Activated naive CD4-positive, alpha-beta T cell treated with anti-CD3 and anti-CD28 coated beads, Interleukin-2, amount 50 U/mL, for 72 hours (primary cell): ENCODE results near the gene TEF. TPM values are rescaled to one million over a fixed set of nuclear protein-coding genes. Genes with fewer than 3 reads are reported as not detected.
"Not testable (repeated sequence)": the region's sequence is repeated elsewhere in the genome, so short reads cannot be mapped to it uniquely, and the experiment has no call there.

Source experiments
- ATAC-seq, 2 donors: fragments of 150-1000 bp; cut with Tn5 transposase; 2 replicates each; pipeline ENCODE4 v1.10.0; 2021; ENCODE audit warnings: mild to moderate bottlenecking in 2 of 2, moderate library complexity in 2 of 2
- DNase-seq, 2 donors: peaks; one replicate each; pipeline ENCODE4 v3.0.0; 2021 to 2022; ENCODE audit warnings: low spot score in 2 of 2
- H3K27ac Mint-ChIP-seq, 2 donors: one replicate each; pipeline ENCODE4 v1.8.0; 2022; ENCODE audit warnings: mild to moderate bottlenecking in 2 of 2, mixed read lengths in 2 of 2
- H3K36me3 Mint-ChIP-seq, 2 donors: one replicate each; pipeline ENCODE4 v1.8.0; 2022; ENCODE audit warnings: mixed read lengths in 2 of 2
- H3K9me3 Mint-ChIP-seq, 2 donors: one replicate each; pipeline ENCODE4 v1.8.0; 2022; ENCODE audit warnings: mixed read lengths in 2 of 2
- total RNA-seq, 2 donors: library from RNA; stranded (reverse); gene quantifications; one replicate each; pipeline ENCODE4 v1.2.3, GENCODE V29; 2022

Gene TEF
- total RNA-seq, 2 donors from 2014 or later: 1.9 to 15.8 TPM

DNA sequence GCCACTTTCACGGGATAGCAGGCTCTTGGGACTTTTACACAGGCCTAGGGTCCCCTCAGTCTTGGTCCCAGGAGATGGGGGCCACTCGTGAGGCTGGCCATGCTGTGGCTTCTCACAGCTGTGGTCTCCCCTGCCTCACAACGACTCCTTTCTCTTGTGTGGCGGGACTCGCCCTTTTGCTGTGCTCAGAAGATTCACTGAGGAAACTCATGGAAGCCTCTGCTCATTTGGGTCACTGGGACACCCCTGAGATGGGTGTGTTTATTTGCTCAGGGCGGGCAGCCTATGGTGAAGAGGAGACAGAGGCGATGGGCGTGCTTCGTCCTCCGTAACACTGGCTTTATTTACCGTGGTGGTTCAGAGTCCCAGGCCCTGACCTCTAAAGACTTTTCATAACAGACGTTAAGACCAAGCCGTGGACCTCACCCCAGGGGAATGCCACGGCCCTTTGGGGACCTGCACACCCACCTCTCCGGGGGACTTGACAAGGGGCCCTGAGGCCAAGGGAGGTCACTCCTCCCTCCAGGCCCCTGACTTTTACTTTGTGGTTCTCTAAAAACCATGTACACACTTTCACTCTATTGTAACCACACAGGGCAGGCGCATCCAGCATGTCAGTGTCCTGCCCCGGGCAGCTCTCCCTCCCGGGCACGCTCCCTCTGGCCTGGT is 15.5 kb downstream of the TEF start:
- no peak for ATAC-seq

DNA sequence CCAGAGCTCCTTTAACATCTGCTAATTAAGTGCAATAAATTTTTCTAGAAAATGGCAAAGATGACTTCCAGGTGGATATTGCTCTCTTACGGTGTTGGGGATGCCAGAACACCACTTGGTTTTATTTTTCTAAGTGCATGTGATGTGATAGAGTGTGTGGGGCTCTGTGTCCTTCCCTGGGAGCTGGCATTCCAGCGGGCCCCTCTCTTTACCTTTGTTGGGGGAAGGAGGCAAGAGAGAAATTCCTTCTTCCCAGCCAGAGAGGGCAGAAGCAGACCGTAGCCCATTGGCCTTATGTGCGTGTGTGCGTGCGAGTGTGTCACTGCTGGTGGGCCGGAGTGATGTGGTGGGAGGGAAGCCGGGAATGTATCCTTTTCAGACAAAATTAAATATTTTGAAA is 17.2 kb downstream of the TEF start:
- ATAC-seq (no peak), DNase-seq (no peak)
- Mint-ChIP-seq H3K9me3 (no peaks in the 10 kb centered on the region), H3K27ac (no peak overlapping the region), H3K36me3 (no peaks in the 10 kb centered on the region)

More for the DNA sequence above, 15.5 kb downstream of the TEF start:
- no peak for DNase-seq
- H3K36me3 Mint-ChIP-seq: no peaks in the 10 kb centered on the region
- peak overlapping the region in 1 of 2 donors; percentile 44 for H3K27ac Mint-ChIP-seq
- H3K9me3 Mint-ChIP-seq: no peaks in the 10 kb centered on the region

DNA sequence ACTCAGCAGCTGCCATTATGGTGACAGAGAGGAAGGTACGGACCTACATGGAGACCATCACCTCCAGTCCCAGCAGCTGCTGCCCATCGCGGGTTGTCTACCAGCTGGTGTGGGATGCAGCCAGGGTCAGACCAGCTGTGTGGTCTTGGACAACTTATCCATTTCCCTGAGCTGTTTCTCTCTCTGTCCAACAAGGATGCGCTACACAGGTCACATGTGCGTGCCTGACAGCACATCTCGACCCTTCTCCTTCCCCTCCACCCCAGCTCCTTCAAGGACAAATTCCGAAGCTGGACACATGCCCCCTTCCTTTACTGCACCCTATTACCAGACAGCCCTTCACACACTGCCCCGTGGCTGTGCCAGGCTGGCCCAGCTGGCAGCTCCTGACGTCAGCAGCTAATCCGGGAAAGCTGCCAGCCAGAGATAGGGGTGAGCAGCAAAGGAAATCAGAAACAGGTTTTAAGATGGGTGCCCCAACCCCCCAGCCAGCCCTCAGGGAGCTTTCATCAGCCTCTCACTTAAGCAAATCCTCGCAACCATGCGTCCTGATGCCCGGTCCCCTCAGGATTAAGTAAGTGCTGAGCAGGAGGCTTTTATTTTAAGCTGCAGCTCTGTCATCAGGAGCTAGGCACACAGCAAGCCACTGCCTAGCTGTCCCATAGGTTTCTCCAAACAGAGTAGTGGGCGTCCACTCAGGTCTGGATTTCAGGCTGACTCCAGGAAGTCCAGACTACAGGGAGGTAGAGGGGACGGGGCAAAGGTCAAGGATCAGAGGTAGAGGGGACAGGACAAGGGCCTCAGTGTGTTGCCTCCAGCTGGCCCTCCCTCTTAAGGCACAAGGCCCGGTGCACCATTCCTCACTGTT is 20.3 kb downstream of the TEF start:
- Mint-ChIP-seq H3K9me3 (no peaks in the 10 kb centered on the region), H3K27ac (no peak overlapping the region), H3K36me3 (no peaks in the 10 kb centered on the region)
- no peak for DNase-seq
- no peak for ATAC-seq

DNA sequence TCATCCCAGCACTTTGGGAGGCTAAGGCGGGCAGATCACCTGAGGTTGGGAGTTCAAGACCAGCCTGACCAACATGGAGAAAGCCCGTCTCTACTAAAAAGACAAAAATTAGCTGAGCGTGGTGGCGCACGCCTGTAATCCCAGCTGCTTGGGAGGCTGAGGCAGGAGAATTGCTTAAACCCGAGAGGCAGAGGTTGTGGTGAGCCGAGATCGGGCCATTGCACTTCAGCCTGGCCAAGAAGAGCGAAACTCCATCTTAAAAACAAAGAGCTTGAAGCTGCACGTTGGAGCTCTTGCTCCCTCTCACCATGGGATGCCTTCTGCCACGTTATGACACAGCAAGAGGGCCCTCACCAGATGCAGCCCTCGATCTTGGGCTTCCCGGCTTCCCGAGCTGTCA is 21.1 kb downstream of the TEF start:
- DNase-seq, H3K27ac Mint-ChIP-seq, H3K36me3 Mint-ChIP-seq, H3K9me3 Mint-ChIP-seq, ATAC-seq: not testable (repeated sequence)

DNA sequence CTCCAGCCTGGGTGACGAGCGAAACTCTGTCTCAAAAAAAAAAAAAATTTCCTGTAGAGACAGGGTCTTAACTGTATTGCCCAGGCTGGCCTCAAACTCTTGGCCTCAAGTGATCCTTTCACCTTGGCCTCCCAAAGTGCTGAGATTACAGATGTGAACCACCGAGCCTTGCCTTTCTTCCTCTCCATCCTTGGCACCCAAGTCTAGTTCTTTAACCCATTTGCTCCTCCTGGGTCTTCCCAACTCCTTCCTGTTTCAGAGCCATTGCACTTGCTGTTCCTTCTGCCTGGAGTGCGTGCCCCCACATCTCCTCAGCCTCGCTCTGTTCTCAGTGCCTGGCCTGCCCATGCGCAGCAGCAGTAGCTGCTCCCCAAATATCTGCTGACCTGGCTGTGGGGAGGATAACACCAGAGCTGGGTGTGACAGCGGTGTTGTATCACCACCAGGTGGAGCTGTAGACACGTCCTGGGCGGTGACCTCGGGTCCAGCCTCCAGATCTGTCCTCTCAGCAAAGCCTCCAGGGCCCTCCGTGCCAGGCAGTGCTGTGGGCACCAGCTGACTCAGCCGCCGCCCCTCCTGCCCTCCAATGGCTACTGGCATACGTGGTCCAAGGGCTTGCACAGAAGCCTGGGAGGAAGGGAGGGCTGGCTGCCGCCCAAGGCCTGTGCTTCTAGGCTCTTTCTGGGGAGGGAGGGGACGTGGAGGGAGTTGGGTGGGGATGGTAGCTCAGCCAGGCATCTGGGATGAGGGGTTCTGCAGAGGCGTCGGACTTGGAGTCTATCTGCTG is 22.0 kb downstream of the TEF start:
- Mint-ChIP-seq H3K9me3 (no peaks in the 10 kb centered on the region), H3K36me3 (no peaks in the 10 kb centered on the region), H3K27ac (no peak overlapping the region)
- ATAC-seq (peak; percentile 100), DNase-seq (peak; percentile 89)

DNA sequence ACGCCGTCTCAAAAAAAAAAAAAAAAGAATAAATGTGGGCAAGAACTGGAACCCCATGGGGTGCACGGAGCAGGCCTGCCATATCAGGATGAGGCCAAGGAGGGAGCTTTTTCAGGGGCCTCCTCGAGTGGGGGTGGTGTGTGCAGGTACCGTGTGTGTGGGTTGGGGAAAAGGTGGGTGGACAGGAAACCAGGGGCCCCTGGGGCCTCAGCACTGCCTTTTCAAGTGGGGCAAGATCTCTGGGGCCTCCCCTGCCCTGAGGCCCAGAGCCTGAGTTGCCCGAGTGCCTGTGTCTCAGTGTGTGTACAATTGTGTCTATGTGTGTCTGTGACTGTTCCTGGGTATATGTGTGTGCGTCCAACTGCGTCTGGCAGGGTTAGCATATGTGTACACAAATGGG is 23.8 kb downstream of the TEF start:
- peak in 1 of 2 donors; percentile 17 for DNase-seq
- no peak for ATAC-seq
- Mint-ChIP-seq H3K27ac (no peak overlapping the region), H3K36me3 (no peaks in the 10 kb centered on the region), H3K9me3 (no peaks in the 10 kb centered on the region)

DNA sequence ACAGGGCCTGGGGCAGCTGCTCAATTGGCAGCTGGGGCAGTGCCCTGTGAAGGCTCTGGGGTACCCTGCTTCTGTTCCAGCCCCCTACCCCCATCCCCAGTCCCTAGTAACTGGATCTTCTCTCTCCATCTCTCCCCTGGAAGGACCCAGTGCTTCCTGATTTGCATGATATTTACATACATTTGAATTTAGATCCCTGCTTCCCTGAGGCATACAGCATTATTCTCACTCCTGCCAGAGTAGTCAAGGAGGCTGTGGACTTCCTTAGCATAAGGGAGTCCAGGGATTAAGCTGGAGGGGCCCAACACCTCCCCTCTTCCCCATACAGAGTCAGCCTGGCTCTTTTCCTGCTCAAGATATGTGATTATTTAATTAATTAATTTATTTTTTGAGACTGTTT is 24.7 kb downstream of the TEF start:
- no peak for ATAC-seq
- Mint-ChIP-seq H3K9me3 (no peaks in the 10 kb centered on the region), H3K36me3 (no peaks in the 10 kb centered on the region), H3K27ac (no peak overlapping the region)
- DNase-seq: no peak

DNA sequence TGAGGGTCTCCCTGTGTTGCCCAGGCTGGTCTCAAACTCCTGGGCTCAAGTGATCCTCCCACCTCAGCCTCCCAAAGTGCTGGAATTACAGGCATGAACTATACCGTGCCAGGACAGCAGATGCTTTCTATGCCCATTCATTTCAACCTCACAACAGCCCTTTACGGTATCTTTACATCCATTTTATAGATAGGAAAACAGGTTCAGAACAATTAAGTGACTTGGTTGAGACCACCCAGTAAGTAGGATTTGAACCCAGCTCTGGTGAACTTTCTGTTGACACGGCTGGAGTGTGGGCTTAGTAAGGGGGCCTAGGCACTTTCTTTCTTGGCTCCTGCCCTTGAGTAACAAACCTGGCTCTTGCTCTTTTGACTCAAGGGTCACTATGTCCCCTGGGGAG is 25.7 kb downstream of the TEF start:
- no peak for DNase-seq
- Mint-ChIP-seq H3K9me3 (no peaks in the 10 kb centered on the region), H3K36me3 (no peaks in the 10 kb centered on the region), H3K27ac (peak overlapping the region in 1 of 2 donors; percentile 29)
- ATAC-seq: no peak

DNA sequence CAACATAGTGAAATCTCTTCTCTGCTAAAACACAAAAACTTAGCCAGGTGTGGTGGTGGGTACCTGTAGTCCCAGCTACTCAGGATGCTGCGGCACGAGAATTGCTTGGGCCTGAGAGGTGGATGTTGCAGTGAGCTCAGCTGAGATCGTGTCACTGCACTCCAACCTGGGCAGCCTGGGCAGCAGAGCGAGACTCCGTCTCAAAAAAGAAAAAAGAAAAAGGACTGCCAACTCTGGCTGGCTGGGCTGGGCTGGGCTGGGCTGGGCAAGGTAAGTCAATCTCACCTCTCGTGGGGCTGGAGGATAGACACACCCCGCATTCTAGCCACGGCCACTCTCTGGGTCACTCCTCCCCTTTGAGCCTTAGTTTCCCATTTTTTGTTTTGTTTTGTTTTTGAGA is 26.9 kb downstream of the TEF start:
- Mint-ChIP-seq H3K27ac (no peak overlapping the region), H3K9me3 (no peaks in the 10 kb centered on the region), H3K36me3 (no peaks in the 10 kb centered on the region)
- no peak for ATAC-seq
- DNase-seq: no peak

DNA sequence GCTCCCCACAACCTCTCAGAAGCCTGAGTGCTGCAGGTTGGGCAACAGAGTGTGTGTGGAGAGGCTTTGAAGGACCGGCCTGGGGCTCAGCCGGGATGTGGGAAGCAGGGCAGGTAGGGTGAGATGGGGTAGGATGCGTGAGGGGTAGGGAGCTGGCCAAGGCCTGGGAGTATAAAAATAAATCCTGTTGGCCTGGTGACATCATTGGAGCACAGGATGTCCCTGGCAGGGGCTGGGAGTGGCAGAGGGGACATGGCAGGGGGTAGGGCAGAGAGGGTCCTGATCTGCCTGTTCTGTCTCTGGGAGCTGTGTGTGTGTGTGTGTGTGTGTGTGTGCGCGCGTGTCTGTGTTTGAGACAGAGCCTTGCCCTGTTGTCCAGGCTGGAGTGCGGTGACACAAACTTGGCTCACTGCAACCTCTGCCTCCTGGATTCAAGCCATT is 28.6 kb downstream of the TEF start:
- H3K9me3 Mint-ChIP-seq: no peaks in the 10 kb centered on the region
- no peak for ATAC-seq
- no peak for DNase-seq
- H3K27ac Mint-ChIP-seq: peak overlapping the region in 1 of 2 donors; percentile 99
- peaks cover 11% of the 10 kb centered on the region in 2 donors for H3K36me3 Mint-ChIP-seq

DNA sequence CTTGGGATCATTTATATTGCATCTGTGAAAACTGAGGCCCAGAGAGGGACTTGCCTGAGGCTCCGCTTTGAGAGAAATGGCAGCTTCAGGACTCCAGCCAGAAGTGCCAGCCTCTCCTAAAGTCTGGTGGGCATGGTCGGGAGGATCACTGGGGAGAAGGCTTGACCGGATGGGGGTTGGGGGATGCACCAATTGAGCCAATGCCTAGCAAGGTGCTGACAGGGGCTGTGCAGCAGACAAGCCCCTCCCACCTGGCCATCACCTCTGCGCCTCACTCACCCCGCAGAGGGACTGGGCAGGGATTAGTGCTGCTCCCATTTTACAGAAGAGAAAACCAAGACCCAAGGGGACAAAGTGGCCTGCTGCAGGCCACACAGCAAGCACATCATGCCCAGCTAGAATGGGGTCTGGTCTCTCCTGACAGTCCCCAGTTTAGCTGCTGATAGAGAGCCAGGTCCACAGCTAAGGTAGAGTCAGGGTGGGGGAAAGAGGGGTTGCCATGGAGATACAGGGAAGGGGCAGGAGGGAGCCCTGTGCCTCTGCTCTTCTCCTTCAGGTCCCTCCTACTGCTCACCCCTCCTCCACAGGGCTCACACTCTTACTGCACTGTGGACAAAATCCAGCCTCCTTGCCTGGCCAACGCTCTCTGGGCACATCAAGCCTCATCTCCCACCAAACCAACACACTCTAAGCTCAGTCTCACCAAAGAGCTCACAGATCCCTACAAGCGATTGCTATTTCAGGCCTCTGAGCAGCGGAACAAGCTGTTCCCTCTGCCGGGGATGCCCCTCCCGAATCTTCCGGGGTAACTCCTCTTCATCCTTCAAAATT is 29.5 kb downstream of the TEF start:
- no peak for DNase-seq
- Mint-ChIP-seq H3K9me3 (no peaks in the 10 kb centered on the region), H3K36me3 (peaks cover 11% of the 10 kb centered on the region in 2 donors), H3K27ac (peak overlapping the region; percentile 87 to 99)
- no peak for ATAC-seq

DNA sequence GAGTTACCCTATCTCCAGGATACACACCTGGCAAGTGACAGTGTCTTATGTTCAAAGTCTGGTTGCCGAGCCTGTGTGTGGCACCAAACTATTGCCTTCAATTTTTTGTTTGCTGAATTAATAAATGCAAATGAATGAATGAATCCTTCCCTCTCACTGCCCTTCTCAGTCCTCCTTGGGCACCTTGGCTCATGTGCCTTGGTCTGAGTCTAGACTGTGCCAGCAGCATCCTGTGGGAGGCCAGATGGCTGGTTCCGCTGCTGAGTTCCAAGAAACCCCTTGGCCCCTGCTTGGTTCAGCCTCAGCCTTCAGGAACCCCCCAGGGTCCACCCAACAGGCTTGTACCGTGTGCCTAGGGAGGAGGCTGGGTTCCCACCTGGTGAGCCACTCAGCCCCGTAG is 33.8 kb downstream of the TEF start:
- no peaks in the 10 kb centered on the region for H3K9me3 Mint-ChIP-seq
- H3K27ac Mint-ChIP-seq: peak overlapping the region in 1 of 2 donors; percentile 99
- H3K36me3 Mint-ChIP-seq: peaks cover 11% of the 10 kb centered on the region in 2 donors
- DNase-seq: no peak
- ATAC-seq: no peak

DNA sequence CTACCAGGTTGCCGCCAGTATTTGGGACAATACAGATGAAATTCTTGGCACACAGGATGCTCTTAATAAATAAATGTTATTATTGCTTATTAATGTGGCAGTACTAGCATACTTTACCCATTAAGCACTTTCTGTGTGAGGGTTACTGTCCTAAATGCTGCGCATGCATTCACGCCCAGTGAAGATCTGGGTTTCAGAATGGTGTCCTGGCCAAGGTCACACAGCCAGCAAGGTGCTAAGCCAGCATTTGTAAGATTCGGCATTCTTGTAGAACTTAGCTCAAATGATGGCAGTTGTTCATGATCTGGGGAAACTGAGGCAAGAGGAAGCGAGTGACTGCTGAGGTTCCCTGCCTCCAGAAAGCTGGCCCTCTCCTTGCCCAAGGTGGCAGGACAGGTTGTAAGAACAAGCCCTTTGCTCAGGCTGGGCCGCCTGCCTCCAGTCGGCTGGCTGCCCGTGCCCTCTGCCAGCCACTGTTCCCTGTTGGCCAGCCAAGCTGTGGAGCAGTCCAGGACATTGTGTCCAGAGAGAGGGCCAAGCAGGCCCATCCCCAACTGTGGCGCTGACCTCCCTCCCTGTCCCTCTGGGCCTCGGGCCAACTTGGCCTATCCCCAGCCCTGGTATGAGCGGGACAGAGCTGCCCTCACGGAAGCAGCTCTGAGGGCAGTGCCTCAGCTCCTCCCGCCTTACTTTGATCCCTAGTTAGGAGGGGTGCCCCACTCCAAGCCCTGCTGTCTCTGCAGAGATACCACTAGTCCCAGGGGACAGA is 36.1 kb downstream of the TEF start:
- peak overlapping the region in 1 of 2 donors; percentile 80 for H3K27ac Mint-ChIP-seq
- H3K36me3 Mint-ChIP-seq: peaks cover 11% of the 10 kb centered on the region in 2 donors
- ATAC-seq (no peak), DNase-seq (no peak)
- H3K9me3 Mint-ChIP-seq: no peaks in the 10 kb centered on the region

DNA sequence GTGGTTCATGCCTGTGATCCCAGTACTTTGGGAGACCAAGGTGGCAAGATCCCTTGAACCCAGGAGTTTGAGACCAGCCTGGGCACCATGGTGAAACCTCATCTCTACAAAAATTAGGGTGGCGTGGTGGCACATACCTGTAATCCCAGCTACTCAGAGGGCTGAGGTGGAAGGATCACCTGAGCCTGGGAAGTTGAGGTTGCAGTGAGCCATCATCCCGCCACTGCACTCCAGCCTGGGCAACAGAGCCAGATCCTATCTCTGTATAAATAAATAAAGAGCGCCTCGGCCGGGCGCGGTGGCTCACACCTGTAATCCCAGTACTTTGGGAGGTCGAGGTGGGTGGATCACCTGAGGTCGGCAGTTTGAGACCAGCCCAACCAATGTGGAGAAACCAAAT is 37.0 kb downstream of the TEF start:
- ATAC-seq (no peak), DNase-seq (no peak)
- peaks cover 11% of the 10 kb centered on the region in 2 donors for H3K36me3 Mint-ChIP-seq
- H3K27ac Mint-ChIP-seq: peak overlapping the region in 1 of 2 donors; percentile 80
- H3K9me3 Mint-ChIP-seq: no peaks in the 10 kb centered on the region

DNA sequence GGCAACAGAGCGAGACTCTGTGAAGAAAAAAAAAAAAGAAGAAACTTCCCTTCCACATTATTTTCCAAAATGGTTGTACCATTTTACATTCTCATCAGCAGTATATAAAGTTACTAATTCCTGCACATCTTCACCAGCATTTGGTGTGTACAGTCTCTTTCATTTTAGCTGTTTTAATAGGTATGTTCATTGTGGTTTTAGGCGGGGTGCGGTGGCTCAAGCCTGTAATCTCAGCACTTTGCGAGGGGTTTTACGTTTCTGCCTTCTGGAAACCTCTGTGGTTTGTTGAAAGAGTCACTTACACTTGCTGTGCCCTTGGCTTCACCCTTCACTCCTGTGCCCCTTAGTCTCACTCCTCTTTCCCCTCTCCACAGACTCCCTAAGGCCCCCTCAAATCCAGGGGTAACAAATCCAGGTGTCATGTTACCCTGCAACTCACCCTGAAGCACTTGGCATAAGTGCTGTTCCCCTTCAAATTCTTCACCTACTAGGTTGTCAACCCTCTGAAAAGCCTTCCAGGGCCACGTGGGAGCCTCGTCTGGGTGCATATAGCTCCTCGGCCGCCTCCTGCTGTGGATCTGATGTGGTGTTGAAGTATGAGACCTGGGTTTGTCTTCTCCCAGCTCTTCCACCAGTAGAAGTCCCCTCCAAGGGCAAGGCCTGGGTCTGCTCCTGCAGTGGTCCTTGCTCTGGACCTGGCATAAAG is 44.1 kb downstream of the TEF start:
- Mint-ChIP-seq H3K27ac (peak overlapping the region; percentile 72 to 73), H3K9me3 (no peaks in the 10 kb centered on the region), H3K36me3 (no peaks in the 10 kb centered on the region)
- peak in 1 of 2 donors; percentile 11 for DNase-seq
- ATAC-seq: peak; percentile 80 to 81
